HG03097 (cell line): ENCODE measurements around the gene IGSF11.
"Not testable (repeated sequence)": the region's sequence is repeated elsewhere in the genome, so short reads cannot be mapped to it uniquely, and the experiment has no call there.

Experiments used
- ATAC-seq: cut with Tn5 transposase; IDR thresholded peaks from one replicate; pipeline ENCODE4 v1.9.1; 2021; ENCODE audit not compliant: unreplicated experiment, low FRiP score

IGSF11 gene

GRCh38 chr3:119034256-119035013 lies at the start of gene IGSF11:
Gene IGSF11, minus strand, starts transcription at chr3:119034846. Its CDS starts 264 bp downstream, at chr3:119034582.
- ATAC-seq, result peak; percentile 87

- no peak for ATAC-seq
Measured at GRCh38 chr3:119080364-119080763, 45.7 kb upstream of the IGSF11 start.

- ATAC-seq, result no peak
Measured at GRCh38 chr3:119073258-119074001, 38.8 kb upstream of the IGSF11 start.

- ATAC-seq, result not testable (repeated sequence)
Measured at GRCh38 chr3:119072451-119072850, 37.8 kb upstream of the IGSF11 start.

GRCh38 chr3:119069725-119070124 lies 35.1 kb upstream of the IGSF11 start:
- no peak for ATAC-seq

GRCh38 chr3:119063471-119063870 lies 28.8 kb upstream of the IGSF11 start:
- no peak for ATAC-seq

- ATAC-seq, result no peak
Measured at GRCh38 chr3:119062892-119063291, 28.2 kb upstream of the IGSF11 start.

- ATAC-seq, result no peak
Measured at GRCh38 chr3:119044593-119044992, 9.9 kb upstream of the IGSF11 start.

- no peak for ATAC-seq
Measured at GRCh38 chr3:119042162-119042561, 7.5 kb upstream of the IGSF11 start.

GRCh38 chr3:119035014-119035346 lies 334 bp upstream of the IGSF11 start:
- ATAC-seq, result no peak

- no peak for ATAC-seq
Measured at GRCh38 chr3:119033393-119034255, 1.0 kb downstream of the IGSF11 start.

- no peak for ATAC-seq
Measured at GRCh38 chr3:119025171-119025795, 9.4 kb downstream of the IGSF11 start.

- ATAC-seq, result no peak
Measured at GRCh38 chr3:119019767-119020518, 14.7 kb downstream of the IGSF11 start.

- ATAC-seq, result no peak
Measured at GRCh38 chr3:119018690-119019463, 15.8 kb downstream of the IGSF11 start.

GRCh38 chr3:119015942-119016341 lies 18.7 kb downstream of the IGSF11 start:
- no peak for ATAC-seq

- no peak for ATAC-seq
Measured at GRCh38 chr3:119013951-119014350, 20.7 kb downstream of the IGSF11 start.

GRCh38 chr3:119011528-119011927 lies 23.1 kb downstream of the IGSF11 start:
- no peak for ATAC-seq

- no peak for ATAC-seq
Measured at GRCh38 chr3:118997190-118997589, 37.5 kb downstream of the IGSF11 start.

GRCh38 chr3:118991775-118992174 lies 42.9 kb downstream of the IGSF11 start:
- ATAC-seq, result no peak
